GM12872 (cell line): Measurements from ENCODE around the gene CABP2.

Source experiments
- CTCF ChIP-seq: IDR thresholded peaks from 3 replicates; pipeline ENCODE4 v1.5.1; 2011; ENCODE audit warnings: low read depth, mild to moderate bottlenecking, low read length, moderate library complexity; ENCODE audit not compliant: insufficient read depth

Gene CABP2

GRCh38 chr11:67499808-67500483, 23.3 kb downstream of the CABP2 start:
- TF ChIP-seq CTCF, result no peak

GRCh38 chr11:67498544-67498972, 24.7 kb downstream of the CABP2 start:
- TF ChIP-seq CTCF, result no peak

GRCh38 chr11:67497656-67498291, 25.5 kb downstream of the CABP2 start:
- no peak for TF ChIP-seq CTCF

- no peak for TF ChIP-seq CTCF
These were observed 27.1 kb downstream of the CABP2 start for GRCh38 chr11:67496113-67496512.

GRCh38 chr11:67495234-67496005, 27.8 kb downstream of the CABP2 start:
- TF ChIP-seq CTCF, result no peak

- no peak for TF ChIP-seq CTCF
These were observed 28.6 kb downstream of the CABP2 start for GRCh38 chr11:67494371-67495233.
